K562 (cell line): ENCODE data around the gene MCC. TPM values are rescaled to one million over a fixed set of nuclear protein-coding genes. Genes with fewer than 3 reads are reported as not detected.

Experiments
- ETV1 ChIP-seq: fragments of 450-650 bp; conservative IDR thresholded peaks from 2 replicates; pipeline ENCODE4 v1.6.1; 2016; ENCODE audit warnings: missing genetic modification characterization, control low read depth, low read depth, missing compliant biosample characterization
- SRSF7 ChIP-seq: fragments of 200-400 bp; formaldehyde crosslinking; optimal IDR thresholded peaks from 2 replicates; pipeline ENCODE3; 2017; ENCODE audit warnings: mild to moderate bottlenecking, low read depth, low read length
- TEAD1 ChIP-seq, 2 experiments: fragments of 450-650 bp in 1 of 2; sonication (generic) in 1 of 2; formaldehyde crosslinking; IDR thresholded peaks; 2 replicates each; pipeline versions ENCODE4 v1.4.0 to v1.8.0; 2020 to 2022; ENCODE audit warnings: mild to moderate bottlenecking in 2 of 2, missing genetic modification reagents in 1 of 2
- XRCC4 ChIP-seq: IDR thresholded peaks from one replicate; pipeline ENCODE4 v1.6.1; 2011; ENCODE audit not compliant: insufficient read depth, insufficient read length; ENCODE audit errors: extremely low read depth
- ZNF143 ChIP-seq: sonication (generic); formaldehyde crosslinking; IDR thresholded peaks from 2 replicates; pipeline ENCODE4 v1.9.0; 2022; ENCODE audit warnings: mild to moderate bottlenecking, missing genetic modification reagents
- polyA plus RNA-seq, 8 experiments: library from polyadenylated mRNA; depleted of rRNA in 4 of 8; stranded (reverse) in 5 of 8; unstranded in 3 of 8; fragments of >200 nt; fragmentation: Nextera tagmentation in 2 of 8; fragmentation: Illumina TruSeq in 1 of 8; extraction: Ambion mirVana in 2 of 8; extraction: Trizol in 1 of 8; gene quantifications; 2 replicates each; pipeline versions ENCODE4 v1.2.1 to v1.2.3, GENCODE V29; 2011 to 2014; ENCODE audit warnings: inconsistent platforms in 1 of 8, missing spikeins in 1 of 8
- total RNA-seq, 7 experiments: library from RNA; depleted of rRNA in 6 of 7; stranded (reverse); fragments of >200 nt in 6 of 7; fragmentation: Illumina TruSeq in 2 of 7; extraction: Trizol in 2 of 7; gene quantifications; 2 replicates each; pipeline versions ENCODE4 v1.2.1 to v1.2.3, GENCODE V29; 2011 to 2021; ENCODE audit warnings: low replicate concordance in 1 of 7
- TF ChIP-seq, protein P1 (sequence below), 2 experiments: fragments of 450-650 bp; IDR thresholded peaks; 2 replicates each; pipeline ENCODE4 v1.6.1; 2016; ENCODE audit warnings: mild to moderate bottlenecking in 2 of 2, borderline replicate concordance in 1 of 2, low read depth in 1 of 2, moderate library complexity in 1 of 2
- TF ChIP-seq, protein P2 (sequence below): fragments of 250-450 bp; sonication (Bioruptor Pico); IDR thresholded peaks from 2 replicates; pipeline ENCODE4 v1.6.1; 2021; ENCODE audit warnings: mild to moderate bottlenecking

MCC gene
- total and polyA plus RNA-seq, 9 of the 15 experiments (the other 6 are each of a cell fraction or from before 2014, with no cell fraction given), result 0.04 to 0.24 (median 0.06) TPM; not detected in 1

DNA sequence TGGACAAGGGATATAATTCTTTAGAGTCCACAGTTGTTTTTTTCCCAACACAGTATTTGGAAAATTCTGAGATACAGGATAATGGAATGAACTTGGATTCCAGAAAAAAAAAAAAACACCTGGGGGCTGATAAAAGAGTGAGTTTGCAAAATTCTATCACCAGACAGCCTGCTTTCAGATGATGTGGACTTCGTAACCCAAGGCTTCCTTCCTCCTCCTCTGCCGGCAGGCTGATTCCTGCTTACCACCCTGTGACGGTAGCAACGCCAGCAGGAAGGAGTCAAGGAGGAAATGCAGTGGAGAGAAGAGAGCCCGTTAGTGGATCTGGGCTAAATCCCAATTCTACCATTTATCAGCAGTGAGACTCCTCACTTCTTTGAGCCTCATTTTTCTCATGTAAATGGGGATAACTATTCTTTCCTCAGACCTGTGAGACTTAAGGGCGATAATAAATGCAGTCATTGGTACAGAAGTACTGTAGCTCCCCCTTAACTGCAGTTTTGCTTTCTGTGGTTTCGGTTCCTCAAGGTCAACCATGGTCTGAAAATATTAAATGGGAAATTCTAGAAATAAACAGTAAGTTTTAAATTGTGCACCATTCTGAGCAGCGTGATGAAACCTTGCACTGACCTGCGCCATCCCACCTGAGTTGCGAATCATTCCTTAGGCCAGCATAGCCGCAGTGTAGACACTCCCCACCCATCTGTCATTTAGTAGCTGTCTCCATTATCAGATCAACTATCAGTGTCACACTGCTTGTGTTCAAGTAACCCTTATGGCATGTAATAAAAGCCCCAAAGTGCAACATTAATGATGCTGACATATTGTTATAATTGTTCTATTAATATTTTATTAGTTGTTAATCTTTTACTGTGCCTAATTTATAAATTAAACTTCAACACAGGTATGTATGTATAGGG is 440.3 kb downstream of the MCC start (continued):
- TF ChIP-seq, protein P1, sequence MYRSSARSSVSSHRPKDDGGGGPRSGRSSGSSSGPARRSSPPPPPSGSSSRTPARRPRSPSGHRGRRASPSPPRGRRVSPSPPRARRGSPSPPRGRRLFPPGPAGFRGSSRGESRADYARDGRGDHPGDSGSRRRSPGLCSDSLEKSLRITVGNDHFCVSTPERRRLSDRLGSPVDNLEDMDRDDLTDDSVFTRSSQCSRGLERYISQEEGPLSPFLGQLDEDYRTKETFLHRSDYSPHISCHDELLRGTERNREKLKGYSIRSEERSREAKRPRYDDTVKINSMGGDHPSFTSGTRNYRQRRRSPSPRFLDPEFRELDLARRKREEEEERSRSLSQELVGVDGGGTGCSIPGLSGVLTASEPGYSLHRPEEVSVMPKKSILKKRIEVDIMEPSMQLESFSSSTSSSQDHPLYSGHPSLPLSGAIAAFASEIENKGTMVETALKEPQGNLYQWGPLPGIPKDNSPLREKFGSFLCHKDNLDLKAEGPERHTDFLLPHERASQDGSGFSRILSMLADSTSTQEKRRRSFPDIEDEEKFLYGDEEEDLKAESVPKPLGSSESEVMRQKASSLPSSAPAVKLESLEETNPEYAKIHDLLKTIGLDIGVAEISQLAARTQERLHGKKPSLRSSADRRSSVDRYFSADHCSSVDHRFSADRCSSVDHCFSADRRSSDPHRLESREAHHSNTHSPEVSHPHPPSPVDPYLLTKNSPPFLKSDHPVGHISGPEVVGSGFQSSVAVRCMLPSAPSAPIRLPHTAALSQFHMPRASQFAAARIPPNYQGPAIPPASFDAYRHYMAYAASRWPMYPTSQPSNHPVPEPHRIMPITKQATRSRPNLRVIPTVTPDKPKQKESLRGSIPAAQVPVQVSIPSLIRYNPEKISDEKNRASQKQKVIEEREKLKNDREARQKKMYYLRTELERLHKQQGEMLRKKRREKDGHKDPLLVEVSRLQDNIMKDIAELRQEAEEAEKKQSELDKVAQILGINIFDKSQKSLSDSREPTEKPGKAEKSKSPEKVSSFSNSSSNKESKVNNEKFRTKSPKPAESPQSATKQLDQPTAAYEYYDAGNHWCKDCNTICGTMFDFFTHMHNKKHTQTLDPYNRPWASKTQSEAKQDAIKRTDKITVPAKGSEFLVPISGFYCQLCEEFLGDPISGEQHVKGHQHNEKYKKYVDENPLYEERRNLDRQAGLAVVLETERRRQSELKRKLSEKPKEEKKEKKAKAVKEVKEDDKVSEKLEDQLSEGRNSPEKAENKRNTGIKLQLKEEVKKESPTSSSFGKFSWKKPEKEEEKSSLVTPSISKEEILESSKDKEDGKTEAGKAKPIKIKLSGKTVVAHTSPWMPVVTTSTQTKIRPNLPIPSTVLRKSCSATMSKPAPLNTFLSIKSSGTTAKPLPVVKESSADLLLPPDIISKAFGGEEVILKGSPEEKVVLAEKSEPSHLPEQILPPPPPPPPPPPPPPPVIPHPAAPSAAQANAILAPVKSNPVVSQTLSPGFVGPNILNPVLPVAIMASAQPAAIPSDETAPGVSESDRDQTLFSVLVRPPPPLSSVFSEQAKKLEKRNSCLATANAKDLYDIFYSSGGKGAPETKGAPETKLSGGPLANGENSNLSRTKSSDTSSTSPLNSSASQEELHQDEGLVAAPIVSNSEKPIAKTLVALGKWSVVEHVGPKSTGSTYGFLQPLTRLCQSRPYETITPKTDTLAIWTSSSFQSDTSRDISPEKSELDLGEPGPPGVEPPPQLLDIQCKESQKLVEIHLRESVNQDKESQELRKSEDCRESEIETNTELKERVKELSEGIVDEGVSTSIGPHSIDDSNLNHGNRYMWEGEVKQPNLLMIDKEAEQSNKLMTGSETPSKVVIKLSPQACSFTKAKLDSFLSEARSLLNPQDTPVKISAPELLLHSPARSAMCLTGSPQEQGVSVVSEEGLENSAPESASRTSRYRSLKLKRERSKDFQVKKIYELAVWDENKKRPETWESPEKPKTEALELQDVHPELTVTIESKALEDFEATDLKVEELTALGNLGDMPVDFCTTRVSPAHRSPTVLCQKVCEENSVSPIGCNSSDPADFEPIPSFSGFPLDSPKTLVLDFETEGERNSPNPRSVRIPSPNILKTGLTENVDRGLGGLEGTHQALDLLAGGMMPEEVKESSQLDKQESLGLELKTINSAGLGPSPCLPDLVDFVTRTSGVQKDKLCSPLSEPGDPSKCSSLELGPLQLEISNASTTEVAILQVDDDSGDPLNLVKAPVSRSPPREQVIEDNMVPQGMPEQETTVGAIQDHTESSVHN (IDR thresholded peaks at IDR 0.05; ENCODE audit: borderline replicate concordance in 1 of 2, low read depth in 1 of 2), result no peak
- TF ChIP-seq ZNF143 (no peak), TEAD1 (CRISPR knock-in tag; IDR thresholded peaks at IDR 0.05) (no peak), SRSF7 (no peak), ETV1 (tag) (0 out of 2 replicates have a peak, but pooled peaks have one; percentile 17), XRCC4 (no peak)
- TF ChIP-seq, protein P2, sequence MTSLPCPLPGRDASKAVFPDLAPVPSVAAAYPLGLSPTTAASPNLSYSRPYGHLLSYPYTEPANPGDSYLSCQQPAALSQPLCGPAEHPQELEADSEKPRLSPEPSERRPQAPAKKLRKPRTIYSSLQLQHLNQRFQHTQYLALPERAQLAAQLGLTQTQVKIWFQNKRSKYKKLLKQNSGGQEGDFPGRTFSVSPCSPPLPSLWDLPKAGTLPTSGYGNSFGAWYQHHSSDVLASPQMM (CRISPR knock-in tag), result no peak
